Effector memory CD8-positive, alpha-beta T cell (primary cell): ENCODE data around the gene MKI67.

ENCODE experiments used
- ATAC-seq: fragments of 150-1000 bp; cut with Tn5 transposase; replicated peaks from 2 replicates; pipeline ENCODE4 v1.10.0; 2021; ENCODE audit warnings: mild to moderate bottlenecking, moderate library complexity
- DNase-seq, 3 experiments: peaks; one replicate each; pipeline ENCODE4 v3.0.0; 2021
- H3K27ac Mint-ChIP-seq, 2 donors: one replicate each; pipeline ENCODE4 v1.8.0; 2022; ENCODE audit warnings: mild to moderate bottlenecking in 2 of 2, mixed read lengths in 2 of 2, moderate library complexity in 2 of 2
- H3K27me3 Mint-ChIP-seq, 2 donors: one replicate each; pipeline ENCODE4 v1.8.0; 2022; ENCODE audit warnings: mixed read lengths in 2 of 2
- H3K36me3 Mint-ChIP-seq: one replicate; pipeline ENCODE4 v1.8.0; 2022; ENCODE audit warnings: mild to moderate bottlenecking, moderate library complexity, mixed read lengths; ENCODE audit not compliant: insufficient read depth
- H3K4me1 Mint-ChIP-seq, 2 donors: one replicate each; pipeline ENCODE4 v1.8.0; 2022; ENCODE audit warnings: low read depth in 2 of 2, mixed read lengths in 2 of 2
- H3K4me3 Mint-ChIP-seq, 2 donors: one replicate each; pipeline ENCODE4 v1.8.0; 2022; ENCODE audit warnings: mild to moderate bottlenecking in 2 of 2, mixed read lengths in 2 of 2, moderate library complexity in 2 of 2
- H3K9me3 Mint-ChIP-seq, 2 donors: one replicate each; pipeline ENCODE4 v1.8.0; 2022; ENCODE audit warnings: mixed read lengths in 2 of 2

MKI67 gene

DNA sequence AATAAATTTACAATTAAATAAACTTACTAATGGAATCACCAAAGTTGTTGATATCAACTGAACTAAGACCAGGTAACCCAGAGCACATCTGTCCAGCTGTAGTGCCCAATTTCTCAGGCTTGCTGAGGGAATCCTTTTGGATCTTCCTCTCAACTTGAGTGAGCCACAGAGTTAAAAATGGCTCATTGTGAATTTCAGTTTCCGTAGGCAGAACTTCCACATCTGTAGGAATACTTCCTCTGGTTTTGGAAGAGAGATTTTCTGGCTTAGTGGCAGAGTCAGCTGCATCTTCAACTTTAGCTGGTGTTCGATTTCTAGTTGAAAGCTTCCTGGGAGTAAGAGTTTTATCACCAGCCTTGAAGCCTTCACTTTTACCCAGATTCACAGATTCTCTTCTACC is 11.3 kb downstream of the MKI67 start:
- ATAC-seq, result no peak
- no peak for DNase-seq
- H3K27ac Mint-ChIP-seq, result no peak overlapping the region
- H3K4me3 Mint-ChIP-seq, result no peak overlapping the region
- H3K27me3 Mint-ChIP-seq, result no peaks in the 10 kb centered on the region
- no peaks in the 10 kb centered on the region for H3K9me3 Mint-ChIP-seq
- H3K36me3 Mint-ChIP-seq, result no peaks in the 10 kb centered on the region
- H3K4me1 Mint-ChIP-seq, result no peaks in the 10 kb centered on the region

- no peaks in the 10 kb centered on the region for H3K36me3 Mint-ChIP-seq
- ATAC-seq (no peak), DNase-seq (no peak)
- H3K27me3 Mint-ChIP-seq, result no peaks in the 10 kb centered on the region
- no peak overlapping the region for H3K27ac Mint-ChIP-seq
- no peak overlapping the region for H3K4me3 Mint-ChIP-seq
- H3K4me1 Mint-ChIP-seq, result no peaks in the 10 kb centered on the region
- H3K9me3 Mint-ChIP-seq, result no peaks in the 10 kb centered on the region
Observed at GRCh38 chr10:128113026-128113425, 13.2 kb downstream of the MKI67 start.

DNA sequence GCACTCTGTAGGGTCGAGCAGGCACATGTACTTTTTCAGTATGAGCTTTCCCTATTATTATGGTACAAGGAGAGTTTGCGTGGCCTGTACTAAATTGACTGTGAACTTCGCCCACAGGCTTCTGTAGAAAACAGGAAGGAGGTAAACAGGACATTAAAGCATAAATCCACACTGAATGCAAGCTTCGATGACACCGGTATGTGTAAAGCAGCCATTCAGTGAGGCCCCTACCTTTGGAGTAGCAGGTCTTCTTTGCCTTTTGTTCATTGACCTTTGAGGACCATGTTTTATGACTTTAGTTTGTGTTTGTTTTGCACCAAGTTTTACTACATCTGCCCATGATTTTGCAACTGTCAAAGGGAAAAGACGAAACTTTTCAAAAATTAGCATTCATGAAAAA is 14.5 kb downstream of the MKI67 start:
- Mint-ChIP-seq H3K27ac (no peak overlapping the region), H3K4me3 (no peak overlapping the region), H3K36me3 (no peaks in the 10 kb centered on the region), H3K4me1 (no peaks in the 10 kb centered on the region), H3K27me3 (no peaks in the 10 kb centered on the region), H3K9me3 (no peaks in the 10 kb centered on the region)
- no peak for ATAC-seq
- DNase-seq, result no peak

DNA sequence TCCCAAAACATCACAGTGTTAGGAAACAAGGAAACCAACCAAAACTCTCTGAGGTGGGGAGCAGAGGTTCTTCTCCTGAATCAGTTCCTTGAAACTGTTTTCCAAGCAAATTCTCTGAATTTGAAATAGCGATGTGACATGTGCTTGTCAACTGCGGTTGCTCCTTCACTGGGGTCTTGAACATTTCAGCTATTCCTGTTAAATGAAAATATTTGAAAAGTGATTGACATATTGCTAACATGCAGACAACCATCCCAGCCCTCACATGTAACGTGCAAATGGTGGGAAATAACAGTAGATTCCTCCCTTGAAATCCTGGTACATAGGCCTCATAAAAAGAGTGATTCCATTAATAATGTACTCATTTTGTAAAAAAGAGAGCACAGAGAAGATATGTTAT is 15.9 kb downstream of the MKI67 start:
- Mint-ChIP-seq H3K36me3 (no peaks in the 10 kb centered on the region), H3K4me1 (peaks cover 0 to under 1% of the 10 kb centered on the region in 2 donors), H3K4me3 (no peak overlapping the region), H3K9me3 (no peaks in the 10 kb centered on the region), H3K27me3 (no peaks in the 10 kb centered on the region), H3K27ac (no peak overlapping the region)
- no peak for ATAC-seq
- no peak for DNase-seq

GRCh38 chr10:128109707-128110106 is 16.5 kb downstream of the MKI67 start:
- Mint-ChIP-seq H3K9me3 (no peaks in the 10 kb centered on the region), H3K4me1 (peaks cover 4 to 7% of the 10 kb centered on the region in 2 donors), H3K27ac (no peak overlapping the region), H3K27me3 (no peaks in the 10 kb centered on the region), H3K36me3 (no peaks in the 10 kb centered on the region), H3K4me3 (no peak overlapping the region)
- DNase-seq, result no peak
- no peak for ATAC-seq

DNA sequence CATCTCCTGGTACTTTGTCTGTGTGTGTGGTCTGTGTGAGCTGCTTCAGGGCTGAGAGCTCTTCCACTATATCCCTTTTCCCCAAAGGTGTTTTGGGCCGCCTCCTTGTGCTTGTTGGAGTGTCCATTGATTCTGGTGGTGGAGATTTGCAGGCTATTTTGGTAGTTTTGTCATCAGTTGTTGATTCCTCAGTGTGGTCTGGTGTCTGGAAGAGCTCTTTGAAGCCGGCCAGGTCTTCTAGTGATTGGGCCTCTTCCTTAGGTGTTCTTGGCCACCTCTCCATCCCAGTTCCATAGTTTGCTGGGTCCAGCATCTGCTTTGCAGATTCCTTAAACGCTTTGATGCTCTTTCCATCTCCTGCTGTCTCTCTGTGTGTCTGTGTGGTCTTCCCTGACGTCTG is 20.8 kb downstream of the MKI67 start:
- Mint-ChIP-seq H3K27ac (no peak overlapping the region), H3K9me3 (no peaks in the 10 kb centered on the region), H3K36me3 (peaks cover 6% of the 10 kb centered on the region), H3K27me3 (no peaks in the 10 kb centered on the region), H3K4me3 (peak overlapping the region in 1 of 2 donors; percentile 25), H3K4me1 (peaks cover 27 to 32% of the 10 kb centered on the region in 2 donors)
- DNase-seq (no peak), ATAC-seq (no peak)

GRCh38 chr10:128103229-128103714 is 23.0 kb downstream of the MKI67 start:
- H3K9me3 Mint-ChIP-seq, result no peaks in the 10 kb centered on the region
- H3K4me1 Mint-ChIP-seq, result peaks cover 28 to 36% of the 10 kb centered on the region in 2 donors
- peak overlapping the region; percentile 26 to 79 for H3K27ac Mint-ChIP-seq
- ATAC-seq, result peak; percentile 89
- peaks cover 6% of the 10 kb centered on the region for H3K36me3 Mint-ChIP-seq
- peak; percentile 39 to 60 (median 43) for DNase-seq
- H3K27me3 Mint-ChIP-seq, result no peaks in the 10 kb centered on the region
- H3K4me3 Mint-ChIP-seq, result peak overlapping the region; percentile 36 to 47

DNA sequence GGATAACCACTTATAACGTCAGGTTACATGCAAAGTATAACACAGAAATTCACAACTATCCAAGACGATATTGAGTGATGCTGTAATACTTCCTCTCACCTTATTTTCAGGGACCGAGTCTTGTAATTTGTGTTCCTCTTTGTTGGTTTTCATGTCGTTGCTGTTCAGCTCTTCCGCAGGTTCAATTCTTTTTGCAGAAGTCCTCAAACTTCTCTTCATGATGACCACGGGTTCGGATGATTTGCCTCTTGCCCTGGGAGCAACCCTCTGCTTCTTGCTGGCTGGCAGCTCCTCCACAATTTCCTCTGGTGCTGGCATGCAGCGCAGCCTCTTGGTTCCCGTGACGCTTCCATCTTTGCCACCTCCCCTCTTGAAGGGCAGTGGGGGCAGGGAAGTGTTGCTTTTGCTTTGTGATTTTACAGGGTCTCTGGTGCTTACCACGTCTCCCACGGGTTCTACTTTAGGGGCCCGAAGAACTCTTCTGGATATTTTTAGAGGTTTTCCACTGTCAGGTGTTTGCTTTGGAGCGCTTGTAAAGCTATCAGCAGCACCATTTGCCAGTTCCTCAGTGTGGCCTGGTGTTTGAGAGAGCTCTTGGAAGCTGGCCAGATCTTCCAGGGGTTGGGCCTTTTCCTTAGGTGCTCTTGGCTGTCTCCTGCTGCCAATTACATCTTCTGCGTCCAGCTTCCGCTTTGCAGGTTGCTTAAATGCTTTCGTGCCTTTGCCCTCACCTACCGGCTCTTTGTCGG is 23.6 kb downstream of the MKI67 start:
- Mint-ChIP-seq H3K36me3 (peaks cover 6% of the 10 kb centered on the region), H3K9me3 (no peaks in the 10 kb centered on the region)

DNA sequence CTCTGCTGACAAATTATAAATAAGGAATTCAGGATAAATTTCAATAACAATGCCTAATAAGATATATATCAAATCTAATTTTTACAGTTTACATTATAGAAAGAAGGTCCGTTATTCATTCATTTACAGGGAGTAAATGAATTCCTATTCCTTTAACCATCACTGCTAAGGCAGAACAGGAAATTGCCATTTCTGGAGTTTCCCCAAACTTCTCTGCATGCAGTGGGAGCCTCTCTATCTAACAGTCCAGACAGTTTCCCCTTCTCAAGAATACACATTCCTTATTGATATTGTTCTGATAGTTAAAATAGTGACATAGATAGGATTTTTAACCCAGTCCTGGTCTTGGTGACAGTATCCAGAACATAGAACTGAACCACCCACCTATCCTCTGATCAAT is 24.3 kb downstream of the MKI67 start:
- Mint-ChIP-seq H3K9me3 (no peaks in the 10 kb centered on the region), H3K27ac (no peak overlapping the region), H3K4me1 (peaks cover 36 to 47% of the 10 kb centered on the region in 2 donors), H3K36me3 (peaks cover 6% of the 10 kb centered on the region), H3K4me3 (no peak overlapping the region), H3K27me3 (no peaks in the 10 kb centered on the region)
- ATAC-seq, result no peak
- no peak for DNase-seq

More for the DNA sequence above, 23.6 kb downstream of the MKI67 start:
- Mint-ChIP-seq H3K27ac (peak overlapping the region; percentile 26 to 79), H3K4me3 (peak overlapping the region; percentile 36 to 47), H3K27me3 (no peaks in the 10 kb centered on the region), H3K4me1 (peaks cover 34 to 42% of the 10 kb centered on the region in 2 donors)
- ATAC-seq (no peak), DNase-seq (no peak)

DNA sequence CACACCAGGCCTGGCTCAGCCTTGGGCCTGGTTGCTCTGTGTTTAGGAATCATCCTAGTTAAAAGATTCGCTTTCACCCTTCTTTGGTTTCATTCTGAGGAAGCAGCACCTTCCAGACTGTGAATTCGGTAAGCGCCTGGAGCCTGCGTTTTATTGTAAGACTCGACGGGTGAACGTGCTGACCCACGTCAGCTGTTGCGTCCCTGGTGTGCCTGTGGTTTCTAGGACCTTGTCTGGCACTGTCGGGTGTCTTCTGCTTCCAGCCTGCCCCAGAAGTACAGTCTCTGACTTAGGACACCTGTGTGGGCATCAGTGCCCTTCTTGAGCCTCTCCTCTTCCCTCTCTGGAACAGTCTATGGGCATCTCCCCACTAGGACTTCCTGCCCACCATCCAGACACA is 26.3 kb downstream of the MKI67 start:
- peaks cover 11% of the 10 kb centered on the region for H3K36me3 Mint-ChIP-seq
- no peak for DNase-seq
- H3K27me3 Mint-ChIP-seq, result no peaks in the 10 kb centered on the region
- peaks cover 54 to 59% of the 10 kb centered on the region in 2 donors for H3K4me1 Mint-ChIP-seq
- ATAC-seq, result no peak
- H3K27ac Mint-ChIP-seq, result no peak overlapping the region
- no peak overlapping the region for H3K4me3 Mint-ChIP-seq
- H3K9me3 Mint-ChIP-seq, result no peaks in the 10 kb centered on the region

DNA sequence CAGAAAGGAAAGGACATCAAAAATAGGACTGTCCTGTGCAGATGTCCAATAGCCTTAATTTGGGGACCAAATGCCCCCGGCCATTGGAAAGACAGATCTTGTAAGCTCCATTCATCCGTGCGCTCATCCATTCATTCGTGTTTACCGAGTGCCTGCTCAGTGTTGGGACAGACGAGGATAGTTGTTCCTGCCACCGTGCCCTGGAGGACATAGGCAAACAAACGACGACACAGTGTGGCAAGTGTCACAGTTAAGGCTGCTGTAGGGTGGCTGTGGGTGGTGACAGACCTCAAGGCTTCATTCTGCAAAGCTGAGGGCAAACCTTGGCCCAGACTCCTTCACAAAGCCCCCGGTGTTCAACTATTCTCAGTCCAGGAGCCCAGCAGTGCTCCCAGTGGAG is 27.6 kb downstream of the MKI67 start:
- Mint-ChIP-seq H3K4me1 (peaks cover 45 to 50% of the 10 kb centered on the region in 2 donors), H3K36me3 (peaks cover 9% of the 10 kb centered on the region), H3K27me3 (no peaks in the 10 kb centered on the region), H3K9me3 (no peaks in the 10 kb centered on the region), H3K4me3 (no peak overlapping the region), H3K27ac (peak overlapping the region in 1 of 2 donors; percentile 53)
- ATAC-seq, result no peak
- DNase-seq, result no peak

- Mint-ChIP-seq H3K4me3 (no peak overlapping the region), H3K4me1 (peaks cover 36 to 41% of the 10 kb centered on the region in 2 donors)
Observed at GRCh38 chr10:128097783-128098182, 28.4 kb downstream of the MKI67 start.

DNA sequence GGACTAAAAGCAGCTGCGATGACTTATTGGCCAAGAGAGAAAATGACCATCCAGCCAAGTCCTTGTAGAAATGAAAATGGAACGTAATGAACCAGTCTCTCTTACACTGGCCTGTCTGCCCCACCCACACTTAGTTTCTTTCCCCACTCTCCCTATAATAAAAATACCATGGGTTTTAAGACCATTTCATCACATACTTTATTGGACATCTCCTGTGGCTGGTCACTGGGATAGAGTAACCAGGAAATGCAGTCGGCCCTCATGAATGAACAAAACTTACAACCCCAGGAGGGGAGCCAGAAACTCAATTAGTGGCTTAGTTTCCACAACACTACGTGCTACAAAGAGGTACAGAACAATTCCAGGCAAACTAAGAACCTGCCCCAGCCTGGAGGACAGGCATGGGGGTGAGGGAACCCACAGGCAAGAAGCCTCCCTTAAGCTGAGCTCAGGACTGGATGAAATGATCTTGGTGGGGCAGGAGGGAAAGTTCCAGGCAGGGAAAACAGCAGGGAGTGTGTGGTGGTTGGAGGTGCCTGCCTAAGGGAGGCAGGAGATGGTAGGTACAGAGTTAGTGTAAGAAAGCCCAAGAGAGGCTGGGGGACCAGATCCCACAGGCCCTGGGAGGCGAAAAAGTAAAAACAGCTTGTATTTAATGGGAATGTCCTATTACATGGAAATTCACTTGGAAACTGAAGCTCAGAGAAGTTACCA is 29.6 kb downstream of the MKI67 start:
- peak overlapping the region; percentile 84 to 94 for H3K27ac Mint-ChIP-seq
- H3K27me3 Mint-ChIP-seq, result no peaks in the 10 kb centered on the region
- no peaks in the 10 kb centered on the region for H3K9me3 Mint-ChIP-seq
- peak overlapping the region; percentile 82 to 87 for H3K4me3 Mint-ChIP-seq
- peaks cover 32 to 36% of the 10 kb centered on the region in 2 donors for H3K4me1 Mint-ChIP-seq
- DNase-seq (no peak), ATAC-seq (no peak)
- H3K36me3 Mint-ChIP-seq, result peaks cover 5% of the 10 kb centered on the region

More at GRCh38 chr10:128097783-128098182, 28.4 kb downstream of the MKI67 start:
- Mint-ChIP-seq H3K36me3 (peaks cover 5% of the 10 kb centered on the region), H3K9me3 (no peaks in the 10 kb centered on the region), H3K27ac (peak overlapping the region in 1 of 2 donors; percentile 53), H3K27me3 (no peaks in the 10 kb centered on the region)
- ATAC-seq (no peak), DNase-seq (no peak)
